ENCODE results near the gene DNAJB1. TPM values are rescaled to one million over a fixed set of nuclear protein-coding genes. Genes with fewer than 3 reads are reported as not detected.

DNAJB1 gene
- total RNA-seq, 1 experiment from 2014 or later: 126 TPM

DNA sequence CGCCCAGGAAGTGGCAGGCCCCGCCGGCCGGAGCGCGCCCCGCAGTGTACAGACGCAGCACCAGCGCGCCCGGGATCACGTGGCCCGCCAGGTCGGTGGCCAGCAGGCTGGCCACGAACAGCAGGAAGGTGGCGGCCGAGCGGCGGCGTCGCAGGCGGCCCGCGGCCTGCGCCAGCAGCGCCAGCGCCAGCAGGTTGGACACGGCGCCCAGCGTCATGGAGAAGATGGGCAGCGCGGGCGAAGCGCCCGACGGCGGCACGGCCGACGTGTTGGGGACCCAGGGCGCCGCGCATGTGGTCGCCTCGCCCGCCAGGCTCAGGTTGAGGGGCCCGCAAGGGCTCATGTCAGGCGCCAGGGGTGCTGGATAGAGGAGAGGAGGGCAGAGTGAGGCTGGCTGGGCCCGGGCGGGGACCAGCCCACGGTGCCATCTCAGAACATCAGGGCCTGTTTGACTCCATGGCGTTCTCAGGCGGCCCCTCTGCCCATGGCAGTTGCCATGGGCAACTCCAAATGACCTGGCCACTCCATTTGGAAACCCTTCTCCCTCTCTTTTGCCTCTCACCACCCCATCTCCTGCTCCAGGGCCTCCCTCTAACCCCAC lies 44.1 kb downstream of the DNAJB1 start:
- H3K9me3 ChIP-seq (replicated peaks): 0 out of 2 replicates have a peak, but pooled peaks cover 2% of the 10 kb centered on the region
- H3K4me3 ChIP-seq: no peak overlapping the region
- peaks cover 23% of the 10 kb centered on the region for H3K4me1 ChIP-seq (replicated peaks)
- peaks cover 24% of the 10 kb centered on the region for H3K36me3 ChIP-seq
- no peak overlapping the region for H3K27ac ChIP-seq
- no peak for DNase-seq (ENCODE audit: low read depth in 1 of 2, low spot score in 2 of 2)
- H3K27me3 ChIP-seq (replicated peaks): peaks cover 8% of the 10 kb centered on the region; the same call in 1 of the 2 replicates

DNA sequence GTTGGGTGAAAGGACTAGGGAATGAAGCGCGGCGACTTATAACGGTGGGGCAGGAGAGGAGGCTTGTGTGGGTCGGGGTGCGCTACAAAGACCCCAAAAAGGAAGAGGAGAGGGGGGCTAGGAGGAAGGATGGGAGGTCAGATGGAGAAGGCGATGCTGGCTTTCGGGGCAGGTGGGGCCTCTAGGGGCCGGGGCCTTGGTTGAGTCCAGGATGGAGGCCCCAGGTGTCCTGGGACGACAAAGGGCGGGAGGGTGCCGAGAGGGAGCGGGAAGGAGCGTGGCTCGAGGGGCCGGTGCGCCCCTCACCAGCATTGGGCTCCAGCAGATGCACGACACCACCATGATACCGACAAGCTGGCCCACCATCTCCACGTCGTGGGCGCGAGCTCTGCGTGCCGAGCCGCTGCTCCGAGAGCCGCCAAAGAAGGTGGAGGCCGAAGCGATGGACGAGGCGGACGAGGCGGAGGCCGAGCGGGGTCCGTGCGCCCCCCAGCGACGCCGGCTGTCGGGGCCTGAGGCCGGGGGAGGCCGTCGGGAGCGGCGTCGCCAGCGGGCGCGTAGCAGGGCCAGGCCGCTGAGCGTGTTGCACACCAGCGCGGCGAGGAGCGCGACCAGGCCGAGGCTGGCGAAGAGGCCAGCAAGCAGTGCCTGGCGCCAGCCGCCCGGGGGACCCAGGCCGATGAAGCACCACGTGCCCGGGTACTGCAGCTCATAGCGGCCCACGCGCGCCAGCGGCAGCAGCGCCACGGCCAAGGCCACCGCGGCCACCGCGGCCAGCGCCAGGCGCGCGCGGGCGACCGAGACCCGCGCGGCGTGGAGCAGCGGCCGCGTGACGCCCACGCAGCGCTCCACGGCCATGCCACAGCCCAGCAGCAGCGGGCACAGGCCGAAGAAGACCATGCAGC lies 44.9 kb downstream of the DNAJB1 start:
- peaks cover 18% of the 10 kb centered on the region for H3K36me3 ChIP-seq
- H3K4me3 ChIP-seq: no peak overlapping the region
- DNase-seq (ENCODE audit: low read depth in 1 of 2, low spot score in 2 of 2): no peak

DNA sequence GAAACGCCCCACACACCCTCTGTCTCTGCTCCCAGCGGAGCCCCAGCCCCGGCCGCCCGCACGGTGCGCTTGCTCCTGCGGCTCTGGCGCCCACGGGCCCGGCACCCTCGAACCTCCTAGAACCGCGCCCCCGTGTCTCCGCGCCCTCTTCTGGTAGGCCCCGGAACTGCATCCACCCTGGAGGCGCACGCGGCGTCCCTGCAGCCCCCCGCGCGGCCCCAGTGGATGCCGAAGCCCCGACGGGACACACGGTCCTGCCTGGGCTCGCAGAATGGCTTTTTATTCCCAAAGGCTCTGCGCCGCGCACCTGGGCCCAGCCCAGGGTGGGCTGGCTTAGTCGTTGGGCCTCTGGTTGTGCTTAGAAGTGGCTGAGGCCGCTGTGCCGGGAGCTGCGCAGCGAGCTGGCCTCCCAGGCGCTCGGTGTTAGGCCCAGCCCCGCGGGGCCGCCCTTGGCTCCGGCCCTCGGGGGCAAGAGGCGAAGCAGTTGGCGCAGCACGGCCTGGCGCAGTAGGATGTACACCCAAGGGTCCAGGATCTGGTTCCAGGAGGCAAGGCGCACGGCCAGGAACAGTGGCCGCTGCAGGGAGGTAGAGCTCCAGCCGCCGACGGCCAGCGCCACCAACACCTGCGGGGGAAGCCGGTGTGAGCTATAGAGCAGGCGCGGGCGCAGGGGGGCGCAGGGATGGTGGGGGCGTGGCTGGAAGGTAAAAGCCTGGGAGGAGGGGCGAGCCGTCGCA lies 45.8 kb downstream of the DNAJB1 start:
- no peak overlapping the region for H3K27ac ChIP-seq
- peak; percentile 70 to 81 for DNase-seq (ENCODE audit: low read depth in 1 of 2, low spot score in 2 of 2)
- peaks cover 23% of the 10 kb centered on the region for H3K4me1 ChIP-seq (replicated peaks)
- H3K27me3 ChIP-seq (replicated peaks): peaks cover 8% of the 10 kb centered on the region; the same call in 1 of the 2 replicates
- peak overlapping the region; percentile 13; the same call in 1 of the 2 replicates for H3K4me3 ChIP-seq
- H3K9me3 ChIP-seq (replicated peaks): 0 out of 2 replicates have a peak, but pooled peaks cover 2% of the 10 kb centered on the region
- peaks cover 17% of the 10 kb centered on the region for H3K36me3 ChIP-seq

More for the DNA sequence above, 44.9 kb downstream of the DNAJB1 start:
- no peak overlapping the region for H3K27ac ChIP-seq
- peaks cover 23% of the 10 kb centered on the region for H3K4me1 ChIP-seq (replicated peaks)
- H3K27me3 ChIP-seq (replicated peaks): peaks cover 8% of the 10 kb centered on the region; the same call in 1 of the 2 replicates
- 0 out of 2 replicates have a peak, but pooled peaks cover 2% of the 10 kb centered on the region for H3K9me3 ChIP-seq (replicated peaks)

DNA sequence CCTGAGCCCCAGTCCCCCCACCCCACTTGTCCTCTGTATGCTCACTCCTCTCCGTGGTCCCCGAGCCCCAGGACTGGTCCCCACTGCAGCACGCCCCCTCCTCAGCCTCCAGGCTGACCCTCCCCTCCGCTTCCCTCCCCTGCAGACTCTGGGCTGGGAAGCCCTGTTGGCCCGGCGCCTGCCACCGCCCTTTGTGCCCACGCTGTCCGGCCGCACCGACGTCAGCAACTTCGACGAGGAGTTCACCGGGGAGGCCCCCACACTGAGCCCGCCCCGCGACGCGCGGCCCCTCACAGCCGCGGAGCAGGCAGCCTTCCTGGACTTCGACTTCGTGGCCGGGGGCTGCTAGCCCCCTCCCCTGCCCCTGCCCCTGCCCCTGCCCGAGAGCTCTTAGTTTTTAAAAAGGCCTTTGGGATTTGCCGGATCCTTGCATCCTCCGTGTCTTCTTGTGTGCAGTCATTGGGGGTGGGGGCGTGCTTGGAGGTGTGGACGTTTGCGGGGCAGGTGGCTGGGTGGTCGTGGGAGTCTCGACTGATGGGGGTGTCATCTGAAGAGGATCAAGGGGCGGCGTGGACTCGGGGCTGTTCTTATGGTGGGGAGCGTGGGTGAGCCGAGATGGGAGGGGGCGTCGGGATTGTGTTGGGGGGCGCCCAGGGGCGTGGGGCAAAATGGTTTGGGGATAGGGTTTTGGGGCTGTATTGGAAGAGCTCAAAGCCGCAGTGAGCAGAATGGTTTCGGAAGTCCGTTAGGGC lies 46.6 kb downstream of the DNAJB1 start:
- Histone ChIP-seq H3K27me3 (replicated peaks) (peaks cover 8% of the 10 kb centered on the region; the same call in 1 of the 2 replicates), H3K9me3 (replicated peaks) (0 out of 2 replicates have a peak, but pooled peaks cover 2% of the 10 kb centered on the region), H3K36me3 (peaks cover 16% of the 10 kb centered on the region), H3K4me3 (peak overlapping the region; percentile 13; the same call in 1 of the 2 replicates), H3K27ac (no peak overlapping the region), H3K4me1 (replicated peaks) (peaks cover 23% of the 10 kb centered on the region)
- no peak for DNase-seq (ENCODE audit: low read depth in 1 of 2, low spot score in 2 of 2)

DNA sequence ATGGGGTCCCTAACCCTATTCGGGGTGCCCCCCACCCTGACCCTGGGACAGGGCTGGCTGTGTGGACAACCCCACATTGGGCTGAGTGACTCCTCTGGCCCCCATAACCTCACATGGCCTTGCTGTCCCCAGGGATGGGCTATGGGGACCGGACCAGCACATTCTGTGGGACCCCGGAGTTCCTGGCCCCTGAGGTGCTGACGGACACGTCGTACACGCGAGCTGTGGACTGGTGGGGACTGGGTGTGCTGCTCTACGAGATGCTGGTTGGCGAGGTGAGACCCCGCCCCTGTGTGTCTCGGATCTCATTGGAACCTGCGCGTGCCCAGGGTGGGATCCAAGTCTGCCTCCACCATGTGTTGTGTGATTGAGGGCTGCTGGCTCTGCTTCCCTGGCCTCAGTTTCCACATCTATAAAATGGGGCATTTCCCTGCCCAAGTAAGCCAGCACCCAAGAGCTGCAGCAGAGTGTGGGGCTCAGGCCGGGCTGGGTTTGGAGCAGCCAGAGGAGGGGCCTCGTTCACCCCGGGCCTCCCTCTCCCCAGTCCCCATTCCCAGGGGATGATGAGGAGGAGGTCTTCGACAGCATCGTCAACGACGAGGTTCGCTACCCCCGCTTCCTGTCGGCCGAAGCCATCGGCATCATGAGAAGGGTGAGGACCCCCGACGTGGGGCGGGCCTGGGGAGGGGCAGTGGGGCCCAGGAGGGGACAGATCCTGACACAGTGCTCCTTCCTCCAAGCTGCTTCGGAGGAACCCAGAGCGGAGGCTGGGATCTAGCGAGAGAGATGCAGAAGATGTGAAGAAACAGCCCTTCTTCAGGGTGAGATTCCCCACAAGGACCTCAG lies 47.9 kb downstream of the DNAJB1 start:
- H3K9me3 ChIP-seq (replicated peaks): 0 out of 2 replicates have a peak, but pooled peaks cover 2% of the 10 kb centered on the region
- DNase-seq (ENCODE audit: low read depth in 1 of 2, low spot score in 2 of 2): no peak
- peaks cover 14% of the 10 kb centered on the region for H3K4me1 ChIP-seq (replicated peaks)
- H3K27ac ChIP-seq: no peak overlapping the region
- peaks cover 8% of the 10 kb centered on the region; the same call in 1 of the 2 replicates for H3K27me3 ChIP-seq (replicated peaks)
- peaks cover 18% of the 10 kb centered on the region for H3K36me3 ChIP-seq
- H3K4me3 ChIP-seq: no peak overlapping the region

DNA sequence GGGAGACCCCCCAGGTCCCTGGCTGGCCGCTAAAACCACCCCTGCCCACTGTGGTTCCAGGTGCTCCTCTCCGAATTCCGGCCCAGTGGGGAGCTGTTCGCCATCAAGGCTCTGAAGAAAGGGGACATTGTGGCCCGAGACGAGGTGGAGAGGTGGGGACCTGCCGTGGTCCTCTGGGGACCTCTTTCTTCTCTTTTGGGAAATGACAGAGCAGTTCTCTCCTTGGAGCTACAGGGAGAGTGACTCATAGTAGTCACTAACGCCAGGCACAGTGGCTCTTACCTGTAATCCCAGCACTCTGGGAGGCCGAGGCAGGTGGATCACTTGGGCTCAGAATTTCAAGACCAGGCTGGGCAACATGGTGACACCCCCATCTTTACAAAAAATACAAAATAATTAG lies 50.4 kb downstream of the DNAJB1 start:
- no peak overlapping the region for H3K4me3 ChIP-seq
- no peak overlapping the region for H3K27ac ChIP-seq
- peaks cover 31% of the 10 kb centered on the region for H3K36me3 ChIP-seq
- no peak for DNase-seq (ENCODE audit: low read depth in 1 of 2, low spot score in 2 of 2)
- 0 out of 2 replicates have a peak, but pooled peaks cover 2% of the 10 kb centered on the region for H3K9me3 ChIP-seq (replicated peaks)
- H3K27me3 ChIP-seq (replicated peaks): no peaks in the 10 kb centered on the region
- peaks cover 10% of the 10 kb centered on the region for H3K4me1 ChIP-seq (replicated peaks)

DNA sequence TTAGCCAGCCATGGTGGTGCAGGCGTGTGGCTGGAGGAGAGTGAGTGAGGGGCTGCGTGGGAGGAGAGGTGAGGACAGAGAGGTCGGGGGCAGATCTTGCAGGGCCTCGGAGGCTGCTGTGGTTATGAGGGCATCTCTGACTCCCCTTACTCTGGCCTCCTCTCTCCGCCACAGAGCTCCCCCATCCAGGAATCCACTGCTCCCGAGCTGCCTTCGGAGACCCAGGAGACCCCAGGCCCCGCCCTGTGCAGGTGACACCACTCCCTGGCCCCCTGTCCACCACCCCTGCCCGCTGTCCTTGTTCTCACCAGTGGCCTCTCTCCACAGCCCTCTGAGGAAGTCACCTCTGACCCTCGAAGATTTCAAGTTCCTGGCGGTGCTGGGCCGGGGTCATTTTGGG lies 50.8 kb downstream of the DNAJB1 start:
- Histone ChIP-seq H3K27me3 (replicated peaks) (no peaks in the 10 kb centered on the region), H3K4me1 (replicated peaks) (peaks cover 6% of the 10 kb centered on the region), H3K36me3 (peaks cover 31% of the 10 kb centered on the region), H3K9me3 (replicated peaks) (0 out of 2 replicates have a peak, but pooled peaks cover 1% of the 10 kb centered on the region), H3K27ac (no peak overlapping the region), H3K4me3 (no peak overlapping the region)
- no peak for DNase-seq (ENCODE audit: low read depth in 1 of 2, low spot score in 2 of 2)

Other genes starting within 250 kb of the DNAJB1 start
- gene ADGRE5, start 137.0 kb downstream of the DNAJB1 start, total RNA-seq (2014; rRNA removed; shearing (Covaris generic)): 25.6 and 46.7 TPM in 2 replicates
- 222 and 278 TPM in 2 replicates for gene DDX39A, start 99.1 kb downstream of the DNAJB1 start, total RNA-seq (2014; rRNA removed; shearing (Covaris generic))
- 75.2 and 79.7 TPM in 2 replicates for gene PKN1, start 85.1 kb downstream of the DNAJB1 start, total RNA-seq (2014; rRNA removed; shearing (Covaris generic))
- not detected in 2 replicates for gene PTGER1, start 43.0 kb downstream of the DNAJB1 start, total RNA-seq (2014; rRNA removed; shearing (Covaris generic))
- 148 and 234 TPM in 2 replicates for gene GIPC1, start 22.3 kb downstream of the DNAJB1 start, total RNA-seq (2014; rRNA removed; shearing (Covaris generic))
- 43.9 and 56.9 TPM in 2 replicates for gene TECR, start 11.2 kb upstream of the DNAJB1 start, total RNA-seq (2014; rRNA removed; shearing (Covaris generic))
- 363 and 563 TPM in 2 replicates for gene NDUFB7, start 53.7 kb upstream of the DNAJB1 start, total RNA-seq (2014; rRNA removed; shearing (Covaris generic))
- 0.18 TPM in 1 of 2 replicates, not detected in the other for gene CLEC17A, start 64.7 kb upstream of the DNAJB1 start, total RNA-seq (2014; rRNA removed; shearing (Covaris generic))
- not detected in 2 replicates for gene ADGRE3, start 156.4 kb upstream of the DNAJB1 start, total RNA-seq (2014; rRNA removed; shearing (Covaris generic))
- gene ZNF333, start 171.7 kb upstream of the DNAJB1 start, total RNA-seq (2014; rRNA removed; shearing (Covaris generic)): 11.3 and 17.3 TPM in 2 replicates